ENCODE data around the gene RAB1B.

The RAB1B gene

DNA sequence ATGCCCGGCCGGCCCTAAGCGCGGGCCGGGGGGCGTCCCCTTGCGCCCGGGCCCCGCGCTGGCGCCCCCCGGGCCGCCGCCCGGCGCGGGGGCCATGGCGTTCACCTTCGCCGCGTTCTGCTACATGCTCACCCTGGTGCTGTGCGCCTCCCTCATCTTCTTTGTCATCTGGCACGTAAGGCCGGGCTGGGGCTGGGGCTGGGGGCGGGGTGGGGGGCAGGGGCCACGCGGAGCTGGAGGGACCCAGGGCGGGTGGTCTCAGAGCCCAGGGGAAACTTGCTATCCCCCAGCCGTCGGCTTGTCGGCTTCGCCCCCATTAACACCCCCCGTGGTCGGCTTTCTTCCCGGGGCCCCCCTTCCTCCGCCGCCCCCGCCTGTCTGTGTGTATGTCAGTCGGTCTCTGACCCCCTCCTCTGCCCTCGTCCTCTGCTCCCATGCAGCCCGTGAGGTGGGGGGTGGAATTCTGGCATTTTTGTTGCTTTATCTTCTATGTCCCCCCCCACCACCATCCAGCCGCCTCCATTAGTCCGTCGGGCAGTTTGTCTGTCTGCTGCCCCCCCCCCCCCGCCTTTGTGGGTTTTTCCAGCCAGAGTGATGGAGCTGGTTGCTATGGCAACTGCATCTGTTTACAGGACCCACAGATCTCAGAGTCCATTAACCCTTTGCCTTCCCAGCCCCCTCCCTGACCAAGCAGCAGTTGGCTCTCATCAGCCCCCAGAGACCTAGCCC, 10.1 kb downstream of the RAB1B start:
- Histone ChIP-seq H3K4me3 (ENCODE audit: low read length) (peak overlapping the region; percentile 53), H3K27ac (ENCODE audit: low read depth, low read length) (no peak overlapping the region), H3K4me1 (ENCODE audit: insufficient read depth, low read length) (peaks cover 10% of the 10 kb centered on the region), H3K27me3 (ENCODE audit: insufficient read depth, low read length) (no peaks in the 10 kb centered on the region), H3K9me3 (ENCODE audit: insufficient read depth, low read depth, low read length) (no peaks in the 10 kb centered on the region), H3K36me3 (ENCODE audit: insufficient read depth, low read length) (peaks cover 18% of the 10 kb centered on the region), H3K9ac (ENCODE audit: low read depth, low read length) (no peak overlapping the region)
- under 1% methylated on average over 26 of the region's 45 CpGs for WGBS

DNA sequence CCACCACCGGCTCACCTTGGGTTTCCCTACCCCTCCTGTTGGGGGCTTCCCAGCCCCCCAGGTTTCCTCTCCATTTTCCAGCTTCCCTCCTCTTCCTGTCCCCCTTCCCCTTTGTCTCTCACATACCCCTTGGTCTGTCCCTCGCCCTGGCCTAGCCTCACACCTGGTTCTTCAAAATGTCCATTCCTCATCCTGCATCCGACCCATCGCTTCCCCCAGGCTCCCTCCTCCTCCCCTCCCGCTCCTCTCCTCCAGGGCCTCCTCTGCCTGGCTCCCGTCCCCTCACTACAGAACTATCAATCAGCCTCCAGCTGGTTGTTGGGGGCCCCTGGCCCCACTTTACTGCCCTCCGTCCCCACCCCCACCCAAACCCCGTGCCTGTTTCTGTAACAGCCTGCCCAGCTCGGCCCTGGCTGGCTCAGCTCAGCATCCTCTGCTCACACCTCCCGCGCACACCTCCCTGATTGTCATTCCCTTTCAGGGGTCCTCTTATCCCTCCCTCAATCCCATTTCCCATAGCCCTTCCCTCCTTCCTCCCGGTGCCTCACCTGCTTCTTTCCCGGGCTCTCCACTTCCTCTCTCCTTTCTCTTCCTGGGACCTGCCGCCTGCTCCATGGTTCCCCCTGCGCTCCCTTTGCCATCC, 10.8 kb downstream of the RAB1B start:
- peak overlapping the region; percentile 53 for H3K4me3 ChIP-seq (ENCODE audit: low read length)
- WGBS = 35% methylated on average over 15 of the region's 15 CpGs
- H3K27ac ChIP-seq (ENCODE audit: low read depth, low read length) = no peak overlapping the region
- no peaks in the 10 kb centered on the region for H3K27me3 ChIP-seq (ENCODE audit: insufficient read depth, low read length)
- H3K4me1 ChIP-seq (ENCODE audit: insufficient read depth, low read length) = peaks cover 10% of the 10 kb centered on the region
- H3K9me3 ChIP-seq (ENCODE audit: insufficient read depth, low read depth, low read length) = no peaks in the 10 kb centered on the region
- H3K9ac ChIP-seq (ENCODE audit: low read depth, low read length) = no peak overlapping the region
- peaks cover 13% of the 10 kb centered on the region for H3K36me3 ChIP-seq (ENCODE audit: insufficient read depth, low read length)

DNA sequence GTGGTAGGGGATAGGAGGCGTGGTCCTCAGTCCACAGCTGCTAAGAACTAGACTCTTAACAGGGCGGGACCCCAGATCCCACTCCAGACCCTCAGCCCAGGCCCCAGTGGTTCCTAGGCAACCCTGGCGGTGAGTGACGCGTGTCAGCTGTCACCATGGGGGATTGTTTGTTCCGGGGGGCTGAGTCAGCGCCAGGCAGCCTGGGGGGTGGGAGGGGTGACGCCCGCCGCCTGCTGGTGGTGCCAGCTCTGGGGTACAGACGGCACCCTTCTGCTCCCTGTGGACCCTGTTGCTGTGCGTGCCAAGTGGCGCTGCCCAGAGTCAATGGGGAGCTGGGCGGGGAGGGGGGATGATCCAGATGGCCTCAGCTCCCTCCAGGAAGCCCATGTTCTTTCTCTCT, 12.0 kb downstream of the RAB1B start:
- H3K27me3 ChIP-seq (ENCODE audit: insufficient read depth, low read length) = no peaks in the 10 kb centered on the region
- peaks cover 7% of the 10 kb centered on the region for H3K36me3 ChIP-seq (ENCODE audit: insufficient read depth, low read length)
- H3K27ac ChIP-seq (ENCODE audit: low read depth, low read length) = no peak overlapping the region
- no peaks in the 10 kb centered on the region for H3K9me3 ChIP-seq (ENCODE audit: insufficient read depth, low read depth, low read length)
- H3K9ac ChIP-seq (ENCODE audit: low read depth, low read length) = no peak overlapping the region
- no peak overlapping the region for H3K4me3 ChIP-seq (ENCODE audit: low read length)
- WGBS = 49% methylated on average over 14 of the region's 14 CpGs
- H3K4me1 ChIP-seq (ENCODE audit: insufficient read depth, low read length) = peaks cover 10% of the 10 kb centered on the region

DNA sequence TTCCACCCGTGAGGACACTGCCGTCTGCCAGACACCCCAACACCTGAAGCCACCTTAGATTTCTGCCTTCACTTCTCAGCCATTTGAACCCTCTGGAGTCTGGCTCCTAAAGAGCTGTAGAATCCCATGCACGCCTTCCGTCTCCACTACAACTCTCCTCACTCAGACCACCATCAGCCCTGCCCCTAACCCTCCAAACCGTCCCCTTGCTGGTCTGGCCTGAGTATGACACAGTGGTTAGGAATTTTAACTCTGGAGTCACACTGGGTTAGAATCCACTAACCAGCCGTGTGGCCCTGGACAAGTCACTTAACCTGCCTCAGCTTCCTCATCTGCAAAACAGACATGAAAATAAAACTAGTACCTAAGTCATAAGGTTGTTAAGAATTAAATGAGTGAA, 12.6 kb downstream of the RAB1B start:
- Histone ChIP-seq H3K27me3 (ENCODE audit: insufficient read depth, low read length) (no peaks in the 10 kb centered on the region), H3K9ac (ENCODE audit: low read depth, low read length) (no peak overlapping the region), H3K4me3 (ENCODE audit: low read length) (no peak overlapping the region), H3K36me3 (ENCODE audit: insufficient read depth, low read length) (peaks cover 11% of the 10 kb centered on the region), H3K9me3 (ENCODE audit: insufficient read depth, low read depth, low read length) (no peaks in the 10 kb centered on the region), H3K4me1 (ENCODE audit: insufficient read depth, low read length) (peaks cover 10% of the 10 kb centered on the region), H3K27ac (ENCODE audit: low read depth, low read length) (no peak overlapping the region)
- 64% methylated on average over 6 of the region's 6 CpGs for WGBS

DNA sequence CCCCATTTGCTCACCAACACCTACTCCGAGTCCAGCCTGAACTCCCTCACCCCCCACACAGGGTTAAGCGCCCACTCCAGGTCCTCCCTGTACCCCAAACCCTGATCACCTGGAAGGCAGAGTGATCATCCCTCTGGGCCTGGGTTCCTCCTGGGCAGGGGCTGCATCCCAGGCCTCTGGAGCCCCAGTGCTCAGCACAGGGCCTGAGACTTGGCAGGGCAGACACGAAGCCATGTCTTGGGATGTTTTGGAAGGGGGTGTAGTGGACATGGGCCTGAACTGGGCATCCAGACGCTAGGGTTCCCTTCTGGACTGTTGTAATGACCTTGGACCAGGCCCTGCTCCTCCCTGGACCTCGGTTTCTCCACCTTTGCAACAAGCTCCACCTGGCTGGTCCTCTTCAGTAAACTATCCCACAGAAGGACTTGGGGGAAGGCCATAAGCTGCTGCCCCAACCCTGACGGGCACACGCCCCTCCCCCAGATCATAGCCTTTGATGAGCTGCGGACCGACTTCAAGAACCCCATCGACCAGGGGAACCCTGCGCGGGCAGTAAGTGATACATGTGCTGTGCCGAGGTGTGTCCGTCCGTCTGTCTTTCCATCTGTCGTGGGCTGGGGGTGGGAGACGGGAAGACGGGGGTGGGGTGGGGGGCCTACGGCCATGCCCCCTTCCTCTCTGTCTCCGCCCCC, 13.5 kb downstream of the RAB1B start:
- peaks cover 10% of the 10 kb centered on the region for H3K4me1 ChIP-seq (ENCODE audit: insufficient read depth, low read length)
- H3K27ac ChIP-seq (ENCODE audit: low read depth, low read length) = no peak overlapping the region
- no peak overlapping the region for H3K9ac ChIP-seq (ENCODE audit: low read depth, low read length)
- whole genome bisulfite sequencing = 43% methylated on average over 12 of the region's 20 CpGs
- no peak overlapping the region for H3K4me3 ChIP-seq (ENCODE audit: low read length)
- no peaks in the 10 kb centered on the region for H3K9me3 ChIP-seq (ENCODE audit: insufficient read depth, low read depth, low read length)
- H3K27me3 ChIP-seq (ENCODE audit: insufficient read depth, low read length) = no peaks in the 10 kb centered on the region
- peaks cover 15% of the 10 kb centered on the region for H3K36me3 ChIP-seq (ENCODE audit: insufficient read depth, low read length)

DNA sequence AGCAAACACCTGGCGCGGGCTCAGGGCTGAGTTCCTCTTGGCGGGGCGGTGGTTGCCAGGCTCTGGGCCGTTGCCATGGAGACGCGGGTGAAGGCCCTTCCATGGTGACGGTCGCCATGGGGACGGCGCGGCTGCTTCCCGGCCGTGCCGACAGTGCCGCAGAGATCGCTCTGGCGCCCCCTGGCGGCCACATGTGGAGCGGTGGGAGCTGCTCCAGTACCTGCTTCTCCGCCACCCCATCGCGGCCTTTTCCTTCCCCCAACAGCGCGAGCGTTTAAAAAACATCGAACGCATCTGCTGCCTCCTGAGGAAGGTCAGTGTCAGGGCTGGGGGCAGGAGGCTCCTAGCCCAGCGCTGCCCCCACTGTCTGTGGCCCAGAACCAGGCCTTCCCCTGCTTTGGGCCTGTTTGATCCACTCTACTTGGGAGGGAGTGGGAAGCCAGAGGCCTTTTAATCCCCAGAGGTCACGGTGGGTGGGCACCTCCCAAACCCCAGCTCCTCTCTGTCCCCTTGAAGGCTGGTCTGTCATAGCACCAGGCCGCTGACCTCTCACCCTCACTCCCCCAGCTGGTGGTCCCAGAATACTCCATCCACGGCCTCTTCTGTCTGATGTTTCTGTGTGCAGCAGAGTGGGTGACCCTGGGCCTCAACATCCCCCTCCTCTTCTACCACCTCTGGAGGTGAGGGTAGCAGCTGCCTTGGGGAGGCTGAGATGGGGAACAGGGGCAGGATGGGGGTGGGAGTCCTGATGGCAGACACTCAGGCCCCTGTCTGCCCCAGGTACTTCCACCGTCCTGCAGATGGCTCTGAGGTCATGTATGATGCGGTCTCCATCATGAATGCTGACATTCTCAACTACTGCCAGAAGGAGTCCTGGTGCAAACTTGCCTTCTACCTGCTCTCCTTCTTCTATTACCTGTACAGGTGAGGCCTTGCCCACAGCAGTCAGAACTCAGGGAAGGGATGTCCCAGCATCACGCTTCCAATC, 14.3 kb downstream of the RAB1B start:
- Histone ChIP-seq H3K27ac (ENCODE audit: low read depth, low read length) (no peak overlapping the region; the same call in 1 of the 2 replicates), H3K4me3 (ENCODE audit: low read length) (no peak overlapping the region), H3K9me3 (ENCODE audit: insufficient read depth, low read depth, low read length) (no peaks in the 10 kb centered on the region), H3K36me3 (ENCODE audit: insufficient read depth, low read length) (peaks cover 15% of the 10 kb centered on the region), H3K9ac (ENCODE audit: low read depth, low read length) (no peak overlapping the region), H3K4me1 (ENCODE audit: insufficient read depth, low read length) (peaks cover 10% of the 10 kb centered on the region), H3K27me3 (ENCODE audit: insufficient read depth, low read length) (no peaks in the 10 kb centered on the region)
- 13% methylated on average over 34 of the region's 35 CpGs for WGBS

DNA sequence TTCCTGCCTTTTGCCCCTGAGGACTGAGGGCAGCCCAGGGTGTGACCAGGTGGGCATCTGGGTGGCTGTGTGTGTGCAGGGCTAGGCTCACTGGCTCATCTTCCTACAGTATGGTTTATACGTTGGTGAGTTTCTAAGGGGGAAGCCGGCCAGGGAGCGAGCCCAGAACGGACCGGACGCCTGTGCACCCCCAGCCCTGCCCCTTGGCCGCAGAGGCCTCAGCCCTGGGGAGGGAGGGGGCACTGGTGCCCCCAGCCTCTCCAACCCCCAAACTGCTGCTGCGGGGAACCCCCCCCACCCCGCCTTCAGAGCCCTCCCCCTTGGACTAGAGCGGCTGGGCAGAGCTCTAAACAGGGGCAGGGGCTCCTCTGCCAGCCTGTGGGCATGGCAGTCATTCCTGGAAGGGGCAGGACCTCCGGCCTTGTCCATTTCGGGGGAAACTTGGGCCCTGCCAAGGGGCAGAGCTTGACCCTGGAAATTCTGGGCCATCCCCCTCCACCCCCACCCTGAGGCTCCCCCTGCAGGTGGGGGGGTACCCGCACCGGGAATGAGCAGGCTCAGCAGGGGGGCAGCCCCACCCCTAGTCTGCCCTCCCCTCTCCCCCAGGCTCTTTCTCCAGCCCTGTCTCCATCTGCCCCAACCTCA, 15.1 kb downstream of the RAB1B start:
- H3K4me3 ChIP-seq (ENCODE audit: low read length) = no peak overlapping the region
- no peak overlapping the region for H3K27ac ChIP-seq (ENCODE audit: low read depth, low read length)
- H3K9me3 ChIP-seq (ENCODE audit: insufficient read depth, low read depth, low read length) = no peaks in the 10 kb centered on the region
- 90% methylated on average over 14 of the region's 14 CpGs for WGBS
- H3K4me1 ChIP-seq (ENCODE audit: insufficient read depth, low read length) = peaks cover 10% of the 10 kb centered on the region
- H3K36me3 ChIP-seq (ENCODE audit: insufficient read depth, low read length) = peaks cover 15% of the 10 kb centered on the region
- no peak overlapping the region for H3K9ac ChIP-seq (ENCODE audit: low read depth, low read length)
- H3K27me3 ChIP-seq (ENCODE audit: insufficient read depth, low read length) = no peaks in the 10 kb centered on the region

DNA sequence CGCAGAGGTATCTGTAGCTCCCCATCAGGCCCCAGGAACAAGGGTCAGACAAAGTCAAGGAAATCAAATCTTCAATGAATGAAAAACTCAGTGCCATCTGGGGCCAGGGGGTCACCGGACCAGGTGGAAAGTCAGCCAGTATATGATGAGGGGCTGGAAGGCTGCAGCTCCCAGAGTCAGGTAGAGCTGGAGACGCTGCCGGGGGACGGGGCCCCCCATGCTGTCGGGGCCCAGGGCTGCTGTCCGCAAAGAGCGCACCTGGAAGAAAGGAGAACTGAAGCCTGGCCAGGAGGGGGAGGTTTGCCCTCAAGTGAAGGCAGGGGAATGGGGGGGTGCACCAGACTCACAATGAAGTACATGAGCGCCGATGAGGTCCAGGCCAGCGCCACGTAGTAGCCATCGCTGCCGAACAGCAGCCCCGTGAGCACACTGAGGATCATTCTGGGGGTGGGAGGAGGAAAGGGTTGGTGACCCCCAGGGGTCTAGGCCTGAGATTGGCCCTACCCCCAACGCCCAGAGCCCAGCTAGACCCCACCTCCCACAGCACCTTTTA, 16.2 kb downstream of the RAB1B start:
- WGBS = 95% methylated on average over 16 of the region's 16 CpGs
- H3K4me1 ChIP-seq (ENCODE audit: insufficient read depth, low read length) = peaks cover 10% of the 10 kb centered on the region
- no peak overlapping the region for H3K27ac ChIP-seq (ENCODE audit: low read depth, low read length)
- no peak overlapping the region for H3K9ac ChIP-seq (ENCODE audit: low read depth, low read length)
- no peak overlapping the region for H3K4me3 ChIP-seq (ENCODE audit: low read length)
- peaks cover 15% of the 10 kb centered on the region for H3K36me3 ChIP-seq (ENCODE audit: insufficient read depth, low read length)
- peaks cover under 1% of the 10 kb centered on the region; the same call in 1 of the 2 replicates for H3K27me3 ChIP-seq (ENCODE audit: insufficient read depth, low read length)
- no peaks in the 10 kb centered on the region for H3K9me3 ChIP-seq (ENCODE audit: insufficient read depth, low read depth, low read length)

DNA sequence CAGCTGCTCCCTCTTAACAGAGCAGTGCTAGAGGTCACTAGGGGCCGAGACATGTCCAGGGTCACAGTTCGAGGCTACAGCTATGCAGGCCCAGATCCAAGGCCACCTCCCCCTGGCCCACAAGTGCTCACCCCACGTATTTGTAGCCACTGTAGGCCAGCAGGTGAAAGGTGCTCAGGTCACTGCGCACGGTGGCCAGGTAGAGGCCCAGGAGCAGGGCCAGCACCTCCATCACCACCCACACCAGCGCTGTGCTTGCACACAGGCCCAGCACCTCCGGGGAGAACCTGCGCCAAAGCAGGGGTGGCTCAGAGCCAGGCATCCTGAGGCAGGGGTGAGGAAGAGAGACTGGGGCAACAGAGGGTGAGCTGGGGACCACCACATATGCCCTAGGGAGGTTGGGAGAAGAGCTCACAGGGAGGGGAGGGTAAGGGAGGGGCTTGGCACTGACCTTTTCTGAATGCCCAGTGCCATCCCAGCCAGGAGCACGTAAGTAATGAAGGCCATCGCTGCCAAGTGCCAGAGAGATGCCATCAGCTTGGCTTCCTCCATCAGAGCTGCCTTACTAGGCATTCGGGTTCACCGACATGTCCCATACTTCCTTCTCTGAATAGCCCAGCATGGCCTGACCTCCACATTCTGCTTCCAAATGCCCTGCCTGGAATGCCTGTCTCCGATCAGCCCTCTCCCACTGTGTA, 17.0 kb downstream of the RAB1B start:
- no peak overlapping the region for H3K4me3 ChIP-seq (ENCODE audit: low read length)
- WGBS = 93% methylated on average over 13 of the region's 13 CpGs

DNA sequence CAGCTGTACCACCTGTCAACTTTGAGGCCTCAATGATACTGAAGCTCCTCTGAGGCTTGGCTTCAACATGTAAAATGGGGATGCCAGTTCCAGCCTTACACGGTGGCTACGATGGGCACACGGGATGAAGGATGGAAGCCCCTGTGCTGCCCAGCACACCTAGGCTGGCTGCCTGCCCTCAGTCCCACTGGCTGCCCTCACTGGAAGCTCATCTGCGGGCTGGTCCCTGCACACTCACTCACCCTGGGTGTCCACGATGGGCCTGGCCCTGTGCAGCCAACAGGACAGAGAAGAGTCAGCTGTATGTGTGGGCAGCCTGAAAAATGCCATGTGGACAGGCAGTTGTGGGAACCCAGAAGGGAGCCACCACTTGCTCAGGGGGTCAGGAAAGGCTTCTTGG, 18.3 kb downstream of the RAB1B start:
- Histone ChIP-seq H3K27me3 (ENCODE audit: insufficient read depth, low read length) (peaks cover 20% of the 10 kb centered on the region), H3K27ac (ENCODE audit: low read depth, low read length) (no peak overlapping the region), H3K4me3 (ENCODE audit: low read length) (no peak overlapping the region), H3K4me1 (ENCODE audit: insufficient read depth, low read length) (peaks cover 12% of the 10 kb centered on the region), H3K9me3 (ENCODE audit: insufficient read depth, low read depth, low read length) (no peaks in the 10 kb centered on the region), H3K36me3 (ENCODE audit: insufficient read depth, low read length) (peaks cover 15% of the 10 kb centered on the region), H3K9ac (ENCODE audit: low read depth, low read length) (no peak overlapping the region)
- 88% methylated on average over 5 of the region's 5 CpGs for WGBS

More for the DNA sequence above, 17.0 kb downstream of the RAB1B start:
- Histone ChIP-seq H3K36me3 (ENCODE audit: insufficient read depth, low read length) (peaks cover 15% of the 10 kb centered on the region), H3K27me3 (ENCODE audit: insufficient read depth, low read length) (peaks cover 8% of the 10 kb centered on the region), H3K9ac (ENCODE audit: low read depth, low read length) (no peak overlapping the region), H3K27ac (ENCODE audit: low read depth, low read length) (no peak overlapping the region), H3K9me3 (ENCODE audit: insufficient read depth, low read depth, low read length) (no peaks in the 10 kb centered on the region), H3K4me1 (ENCODE audit: insufficient read depth, low read length) (peaks cover 14% of the 10 kb centered on the region)

All from HUES64 (cell line).